Measurements from ENCODE around the gene PARP15.

PARP15 gene

DNA sequence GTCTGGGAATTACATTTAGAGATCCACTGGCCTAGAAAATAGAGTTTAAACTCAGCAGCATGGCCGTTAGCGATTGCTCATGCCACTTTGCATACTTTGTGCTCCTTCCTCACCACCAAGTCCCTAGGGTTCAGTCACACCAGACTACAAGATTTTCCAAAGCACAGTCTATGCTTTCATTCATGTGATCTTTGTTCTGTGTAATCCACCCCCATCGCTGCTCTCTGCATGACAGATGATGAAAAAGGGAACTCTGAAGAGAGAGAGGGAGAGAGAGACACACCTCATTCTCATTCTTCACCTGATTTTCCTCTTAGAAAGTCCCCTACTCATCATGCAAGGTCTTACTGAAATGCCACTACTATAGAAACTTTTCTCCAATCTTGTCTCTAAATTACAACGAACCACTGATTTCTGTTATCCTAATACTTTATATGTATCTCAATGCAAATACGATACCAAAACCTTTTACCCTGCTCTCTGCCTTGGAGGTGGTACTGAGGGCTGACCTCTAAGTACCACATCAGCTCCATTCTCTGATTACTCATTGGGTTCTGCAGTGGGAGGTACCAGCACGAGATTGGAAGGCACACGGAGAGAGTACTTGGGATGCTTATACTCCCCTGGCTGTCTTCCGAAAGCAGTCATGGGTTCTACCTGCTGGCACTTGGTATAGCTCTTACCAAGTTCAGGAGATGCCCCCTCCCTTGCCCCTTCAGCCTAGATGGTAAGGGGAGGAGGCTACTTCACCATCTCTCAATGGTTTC lies 1.1 kb upstream of the PARP15 start:
- DNase-seq = no peak

- DNase-seq = no peak
Observed at GRCh38 chr3:122578069-122578740, 755 bp downstream of the PARP15 start.

GRCh38 chr3:122580470-122580869 lies 3.0 kb downstream of the PARP15 start:
- no peak for DNase-seq

DNA sequence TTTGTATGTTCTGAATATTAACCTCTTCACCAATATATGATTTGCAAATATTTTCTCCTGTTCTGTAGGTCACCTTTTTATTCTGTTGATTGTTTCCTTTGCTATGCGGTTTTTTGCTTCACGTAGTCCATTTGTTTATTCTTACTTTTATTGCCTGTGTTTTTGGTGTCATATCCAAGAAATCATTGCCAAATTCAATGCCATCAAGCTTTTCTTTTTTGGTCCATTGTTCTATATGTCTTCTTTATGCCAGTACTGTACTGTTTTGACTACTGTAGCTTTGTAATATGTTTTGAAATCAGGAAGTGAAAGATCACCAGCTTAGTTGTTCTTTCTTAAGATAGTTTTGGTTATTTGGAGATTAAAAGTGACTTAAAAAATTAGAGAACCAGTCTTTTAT lies 4.2 kb downstream of the PARP15 start:
- DNase-seq = no peak

- DNase-seq = no peak
Observed at GRCh38 chr3:122582390-122582789, 4.9 kb downstream of the PARP15 start.

- peak; percentile 2 for DNase-seq
Observed at GRCh38 chr3:122586098-122586497, 8.6 kb downstream of the PARP15 start.

DNA sequence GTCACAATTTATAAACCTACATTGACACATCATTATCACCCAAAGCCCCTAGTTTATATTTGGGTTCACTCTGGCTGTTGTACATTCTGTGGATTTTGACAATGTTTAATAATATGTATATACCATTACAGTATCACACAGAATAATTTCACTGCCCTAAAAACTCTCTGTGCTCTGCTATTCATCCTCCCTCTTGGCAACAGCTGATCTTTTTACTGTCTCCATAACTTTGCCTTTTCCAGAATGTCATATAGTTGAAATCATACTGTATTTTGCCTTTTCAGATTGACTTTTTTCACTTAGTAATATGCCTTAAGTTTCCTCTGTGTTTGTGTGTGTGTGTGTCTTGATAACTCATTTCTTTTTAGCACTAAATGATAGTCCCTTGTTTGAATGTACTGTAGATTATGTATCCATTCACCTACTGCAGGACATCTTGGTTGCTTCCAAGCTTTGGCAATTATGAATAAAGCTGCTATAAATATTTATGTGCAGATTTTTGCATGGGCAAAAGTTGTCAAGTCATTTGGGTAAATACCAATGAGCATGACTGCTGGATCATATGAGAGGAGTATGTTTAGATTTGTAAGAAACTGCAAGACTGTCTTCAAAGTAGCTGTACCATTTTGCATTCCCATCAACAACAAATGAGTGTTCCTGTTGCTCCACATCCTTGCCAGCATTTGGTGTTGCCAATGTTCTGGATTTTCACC lies 9.5 kb downstream of the PARP15 start:
- DNase-seq = no peak

DNA sequence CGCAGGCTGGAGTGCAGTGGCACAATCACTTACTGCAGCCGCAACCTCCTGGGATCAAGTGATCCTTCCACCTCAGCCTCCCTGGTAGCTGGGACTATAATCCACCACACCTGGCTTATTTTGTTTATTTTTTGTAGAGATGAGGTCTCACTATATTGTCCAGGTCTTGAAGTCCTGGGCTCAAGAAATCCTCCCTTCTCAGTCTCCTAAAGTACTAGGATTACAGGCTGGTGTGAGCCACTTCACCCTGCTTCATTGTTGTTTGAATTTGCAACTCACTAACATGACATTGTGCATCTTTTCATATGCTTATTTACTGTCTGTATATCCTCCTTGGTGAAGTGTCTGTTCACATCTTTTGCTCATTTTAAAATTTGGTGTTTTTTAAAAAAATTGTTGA lies 10.1 kb downstream of the PARP15 start:
- no peak for DNase-seq

DNA sequence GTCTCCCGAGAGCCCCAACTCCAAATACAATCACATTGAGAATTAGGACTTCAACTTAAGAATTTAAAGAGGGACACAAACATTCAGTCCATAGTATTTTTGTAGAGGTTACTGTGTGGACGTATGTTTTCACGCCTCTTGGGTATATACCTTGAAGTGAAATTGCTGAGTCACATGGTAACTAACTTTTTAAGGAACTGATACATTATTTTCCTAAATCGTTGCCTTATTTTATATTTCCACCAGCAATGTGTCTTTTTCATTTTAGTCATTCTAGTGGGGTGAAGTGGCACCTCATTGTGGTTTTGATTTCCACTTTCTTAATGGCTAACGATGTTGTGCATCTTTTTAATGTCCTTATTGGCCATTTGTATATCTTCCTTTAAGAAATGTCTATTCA lies 11.8 kb downstream of the PARP15 start:
- DNase-seq = no peak

DNA sequence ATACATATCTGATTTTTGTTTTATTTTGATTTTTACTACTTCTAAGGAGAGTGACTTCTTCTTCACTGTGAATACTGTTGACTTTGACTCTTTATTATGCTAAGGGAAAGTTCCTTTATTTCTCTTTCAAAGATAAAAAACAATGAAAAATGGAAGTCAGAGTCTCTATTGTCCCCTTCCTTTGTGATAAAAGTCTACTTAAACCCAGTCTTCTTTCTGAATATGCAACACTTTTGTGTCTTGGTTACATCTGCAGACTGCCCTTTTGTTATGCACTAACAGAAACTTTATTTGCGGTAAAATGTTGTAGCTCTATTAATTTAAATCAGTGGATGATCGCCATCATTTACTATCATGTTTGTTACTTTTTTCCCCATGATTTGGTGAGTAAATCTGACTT lies 13.2 kb downstream of the PARP15 start:
- DNase-seq = no peak

DNA sequence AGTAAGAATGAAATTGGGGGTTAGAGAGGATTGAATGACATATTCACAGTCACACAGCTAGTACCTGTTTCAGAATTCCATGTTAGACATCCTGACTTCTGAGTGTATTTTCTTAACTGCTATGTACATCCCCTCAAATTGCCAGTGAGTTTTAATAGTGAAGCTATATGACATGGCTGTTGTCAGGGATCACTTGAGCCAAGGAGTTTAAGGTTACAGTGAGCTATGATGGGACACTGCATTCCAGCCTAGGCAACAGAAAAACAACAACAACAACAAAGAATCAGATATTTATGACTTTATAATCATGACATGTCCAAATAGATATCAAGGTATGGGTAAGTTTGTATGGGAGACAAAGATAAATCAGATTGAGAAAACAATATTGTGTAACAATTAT lies 16.6 kb downstream of the PARP15 start:
- DNase-seq = no peak

- no peak for DNase-seq
Observed at GRCh38 chr3:122598151-122598550, 20.7 kb downstream of the PARP15 start.

GRCh38 chr3:122598556-122598955 lies 21.1 kb downstream of the PARP15 start:
- DNase-seq = peak; percentile 19

- no peak for DNase-seq
Observed at GRCh38 chr3:122602011-122602710, 24.7 kb downstream of the PARP15 start.

- DNase-seq = no peak
Observed at GRCh38 chr3:122603056-122603455, 25.6 kb downstream of the PARP15 start.

- no peak for DNase-seq
Observed at GRCh38 chr3:122606330-122606729, 28.9 kb downstream of the PARP15 start.

DNA sequence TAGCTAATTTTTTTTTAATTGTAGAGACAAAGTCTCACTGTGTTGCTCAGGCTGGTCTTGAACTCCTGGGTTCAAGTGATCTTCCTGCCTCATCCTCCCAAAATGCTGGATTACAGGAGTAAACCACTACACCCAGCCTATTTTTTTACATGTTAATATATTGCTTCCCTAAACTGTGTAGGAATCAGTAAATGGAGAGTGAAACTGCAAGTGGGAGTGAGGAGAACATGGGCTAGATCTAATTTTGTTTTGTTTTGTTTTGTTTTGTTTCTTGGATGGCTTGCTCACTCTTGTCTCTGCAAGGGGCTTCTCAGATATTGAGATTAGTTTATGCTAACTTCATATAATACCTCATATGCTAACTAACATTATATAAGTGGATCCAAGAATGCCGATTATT lies 31.5 kb downstream of the PARP15 start:
- DNase-seq = no peak

DNA sequence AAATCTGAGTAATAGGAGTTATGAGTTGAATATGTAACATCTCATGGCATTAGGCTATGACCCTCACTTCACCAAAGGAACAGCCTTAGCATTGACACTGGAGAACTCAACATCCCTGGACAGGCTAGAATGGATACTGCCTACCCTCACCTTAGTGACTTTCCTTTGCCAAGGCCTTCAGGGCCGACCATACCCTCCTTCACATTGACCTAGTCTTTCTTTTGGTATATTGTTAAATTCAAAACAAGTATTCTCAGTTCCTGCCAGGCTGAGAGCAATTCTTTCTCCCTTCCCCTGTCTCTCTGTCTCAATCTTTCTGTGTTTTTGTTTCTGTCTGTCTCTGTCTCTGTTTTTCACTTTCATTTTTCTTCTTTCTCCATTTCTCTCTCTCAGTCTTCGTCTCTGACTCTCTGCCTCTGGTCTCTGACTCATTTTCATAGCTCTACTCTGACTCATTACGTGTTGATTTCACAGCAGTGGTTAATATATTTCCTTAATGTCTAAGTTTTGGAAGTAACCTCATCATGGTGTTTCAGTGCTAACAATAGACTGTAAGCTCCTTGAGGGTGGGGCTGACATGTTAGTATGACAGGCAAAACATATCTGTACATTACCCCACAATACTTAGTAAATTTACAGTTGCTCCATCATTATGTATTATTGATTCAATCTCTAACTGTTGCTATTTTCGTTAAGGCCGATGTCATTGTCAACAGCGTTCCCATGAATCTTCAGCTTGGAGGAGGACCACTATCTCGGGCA lies 32.5 kb downstream of the PARP15 start:
- peak; percentile 2 for DNase-seq

- no peak for DNase-seq
Observed at GRCh38 chr3:122612696-122613095, 35.2 kb downstream of the PARP15 start.

GRCh38 chr3:122615303-122615702 lies 37.9 kb downstream of the PARP15 start:
- no peak for DNase-seq

DNA sequence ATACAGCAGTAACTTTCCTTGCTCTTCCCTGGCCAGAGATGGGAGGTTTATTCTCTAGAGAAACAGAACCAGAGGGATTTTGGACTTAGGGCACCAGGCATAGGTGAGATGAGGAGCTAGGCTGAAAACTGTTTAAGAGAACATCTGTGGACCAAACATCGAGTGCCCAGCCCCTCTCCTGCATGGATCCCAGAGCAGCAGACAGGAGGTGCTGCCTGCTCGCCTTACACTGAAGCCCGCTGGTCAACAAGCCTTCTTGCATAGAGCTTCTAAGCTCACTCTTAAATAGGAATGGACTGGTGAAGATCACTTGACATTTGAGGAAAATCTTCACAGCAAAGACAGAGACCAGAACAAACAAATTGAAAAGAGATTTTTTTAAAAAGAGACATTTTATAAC lies 41.2 kb downstream of the PARP15 start:
- no peak for DNase-seq

DNA sequence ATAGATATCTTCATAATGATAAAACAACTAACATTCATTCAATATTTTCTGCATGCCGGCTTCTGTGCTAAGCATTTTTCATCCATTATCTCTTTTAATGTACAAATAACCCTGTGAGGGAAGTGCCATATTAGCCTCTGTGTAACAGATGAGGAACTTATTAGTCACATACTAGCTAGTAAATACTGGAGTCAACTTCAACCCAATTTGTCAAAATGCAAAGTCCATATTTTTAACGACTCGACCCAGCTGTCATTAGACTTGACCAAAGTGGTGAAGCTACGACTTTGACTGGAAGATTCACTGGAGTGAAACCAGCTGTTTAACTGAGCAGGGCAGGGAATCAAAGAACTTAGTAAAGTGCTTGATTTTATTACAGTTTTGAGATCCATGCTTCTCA lies 41.6 kb downstream of the PARP15 start:
- no peak for DNase-seq

- no peak for DNase-seq
Observed at GRCh38 chr3:122620399-122620798, 42.9 kb downstream of the PARP15 start.

Measured in DMS53 (cell line).